HepG2 (cell line): ENCODE data around the gene BCL2L1. TPM values are rescaled to one million over a fixed set of nuclear protein-coding genes. Genes with fewer than 3 reads are reported as not detected.

Experiments
- BCLAF1 ChIP-seq: fragments of 450-650 bp; IDR thresholded peaks from 2 replicates; pipeline ENCODE4 v1.6.1; 2017; ENCODE audit warnings: mild to moderate bottlenecking
- GATAD2A ChIP-seq: IDR thresholded peaks from 2 replicates; pipeline ENCODE4 v1.6.1; 2016
- HBP1 ChIP-seq: IDR thresholded peaks from 2 replicates; pipeline ENCODE4 v1.6.1; 2016; ENCODE audit warnings: low read depth, control low read depth
- KAT7 ChIP-seq: IDR thresholded peaks from 2 replicates; pipeline ENCODE4 v1.6.1; 2018; ENCODE audit warnings: borderline replicate concordance, missing compliant biosample characterization
- LCORL ChIP-seq, 2 experiments: fragments of 450-650 bp in 1 of 2; sonication (generic) in 1 of 2; formaldehyde crosslinking in 1 of 2; IDR thresholded peaks; 2 replicates each; pipeline versions ENCODE4 v1.5.0 to v1.6.1; 2017 to 2020; ENCODE audit warnings: antibody characterized with exemption in 1 of 2, missing genetic modification reagents in 1 of 2
- MAFG ChIP-seq: sonication (generic); formaldehyde crosslinking; IDR thresholded peaks from 2 replicates; pipeline ENCODE4 v1.5.1; 2020; ENCODE audit warnings: mild to moderate bottlenecking, missing genetic modification reagents
- MED13 ChIP-seq: sonication (generic); formaldehyde crosslinking; IDR thresholded peaks from 2 replicates; pipeline ENCODE4 v1.5.0; 2020; ENCODE audit warnings: missing genetic modification reagents
- NBN ChIP-seq: fragments of 450-650 bp; conservative IDR thresholded peaks from 2 replicates; pipeline ENCODE4 v1.6.1; 2017
- RARA ChIP-seq: IDR thresholded peaks from 2 replicates; pipeline ENCODE4 v1.6.1; 2016; ENCODE audit warnings: missing genetic modification reagents, missing compliant biosample characterization
- RBFOX2 ChIP-seq: fragments of 200-400 bp; formaldehyde crosslinking; IDR thresholded peaks from 2 replicates; pipeline ENCODE4 v1.6.1; 2017; ENCODE audit warnings: low read depth, mild to moderate bottlenecking, low read length
- SNAI1 ChIP-seq: sonication (generic); formaldehyde crosslinking; IDR thresholded peaks from 2 replicates; pipeline ENCODE4 v1.5.0; 2020; ENCODE audit warnings: mild to moderate bottlenecking, missing genetic modification reagents, borderline replicate concordance
- SOX13 ChIP-seq, 3 experiments: fragments of 450-650 bp in 1 of 3; sonication (generic) in 1 of 3; formaldehyde crosslinking in 1 of 3; IDR thresholded peaks in 2 of 3; conservative IDR thresholded peaks in 1 of 3; 2 replicates each; pipeline versions ENCODE4 v1.5.0 to v1.6.1; 2016 to 2020; ENCODE audit warnings: antibody characterized with exemption in 1 of 3, mild to moderate bottlenecking in 1 of 3, missing compliant biosample characterization in 1 of 3, missing genetic modification reagents in 1 of 3, moderate library complexity in 1 of 3
- SRSF1 ChIP-seq: fragments of 200-400 bp; formaldehyde crosslinking; optimal IDR thresholded peaks from 2 replicates; pipeline ENCODE3; 2017; ENCODE audit warnings: mild to moderate bottlenecking, low read depth, low read length, moderate library complexity
- STAG1 ChIP-seq: sonication (generic); formaldehyde crosslinking; IDR thresholded peaks from 2 replicates; pipeline ENCODE4 v1.4.0; 2020; ENCODE audit warnings: missing genetic modification reagents
- THAP11 ChIP-seq: IDR thresholded peaks from 2 replicates; pipeline ENCODE4 v1.6.1; 2016; ENCODE audit warnings: missing biosample characterization, missing genetic modification reagents
- USF2 ChIP-seq, 2 experiments: sonication (generic) in 1 of 2; formaldehyde crosslinking in 1 of 2; IDR thresholded peaks; 2 replicates each; pipeline versions ENCODE4 v1.5.1 to v1.6.1; 2011 to 2020; ENCODE audit warnings: borderline replicate concordance in 1 of 2, low read depth in 1 of 2, low read length in 1 of 2, mild to moderate bottlenecking in 1 of 2, missing genetic modification reagents in 1 of 2, moderate library complexity in 1 of 2
- ZFP1 ChIP-seq: IDR thresholded peaks from 2 replicates; pipeline ENCODE4 v1.6.1; 2016
- ZFP90 ChIP-seq: sonication (generic); formaldehyde crosslinking; IDR thresholded peaks from 2 replicates; pipeline ENCODE4 v1.8.0; 2022; ENCODE audit warnings: missing genetic modification reagents, mild to moderate bottlenecking, inconsistent platforms, borderline replicate concordance
- ZNF10 ChIP-seq: sonication (generic); formaldehyde crosslinking; IDR thresholded peaks from 2 replicates; pipeline ENCODE4 v1.4.0; 2020; ENCODE audit warnings: mild to moderate bottlenecking, low read depth, missing genetic modification reagents, borderline replicate concordance
- ZNF101 ChIP-seq: sonication (generic); formaldehyde crosslinking; IDR thresholded peaks from 2 replicates; pipeline ENCODE4 v1.4.0; 2020; ENCODE audit warnings: mild to moderate bottlenecking, low read depth, missing genetic modification reagents, borderline replicate concordance
- ZNF12 ChIP-seq: sonication (generic); formaldehyde crosslinking; IDR thresholded peaks from 2 replicates; pipeline ENCODE4 v1.5.0; 2020; ENCODE audit warnings: missing genetic modification reagents
- polyA plus RNA-seq, 8 experiments: library from polyadenylated mRNA; depleted of rRNA in 3 of 8; stranded (reverse) in 7 of 8; unstranded in 1 of 8; fragments of >200 nt; fragmentation: Illumina TruSeq in 4 of 8; extraction: Trizol in 4 of 8; gene quantifications; 2 replicates each; pipeline versions ENCODE4 v1.2.1 to v1.2.3, GENCODE V29; 2011 to 2016; ENCODE audit warnings: low read depth in 4 of 8, missing spikeins in 1 of 8, mixed read lengths in 1 of 8; ENCODE audit not compliant: insufficient read depth in 1 of 8
- total RNA-seq, 5 experiments: library from RNA; depleted of rRNA; stranded (reverse); fragments of >200 nt; fragmentation: Illumina TruSeq; extraction: Trizol; gene quantifications; 2 replicates each; pipeline ENCODE4 v1.2.3, GENCODE V29; 2016; ENCODE audit warnings: low read depth in 1 of 5

Gene BCL2L1
- total and polyA plus RNA-seq, 2 of the 13 experiments (the other 11 are each of a cell fraction or from before 2014, with no cell fraction given) = 164 to 258 TPM

GRCh38 chr20:31719644-31720485, 2.8 kb downstream of the BCL2L1 start (continued):
- TF ChIP-seq STAG1 (CRISPR knock-in tag) = peak; percentile 19; the same call in 1 of the 2 replicates
- TF ChIP-seq SNAI1 (CRISPR knock-in tag) = peak; percentile 52; the same call in 1 of the 2 replicates
- TF ChIP-seq USF2 (IDR thresholded peaks at IDR 0.05; ENCODE audit: low read depth, low read length) = no peak
- no peak; the same call in 1 of the 2 replicates for TF ChIP-seq USF2 (CRISPR knock-in tag; IDR thresholded peaks at IDR 0.05; ENCODE audit: borderline replicate concordance)
- TF ChIP-seq MAFG = no peak
- TF ChIP-seq RBFOX2 = peak; percentile 45
- peak; percentile 99 for TF ChIP-seq RARA
- TF ChIP-seq ZNF10 (CRISPR knock-in tag) = no peak
- no peak; the same call in 1 of the 2 replicates for TF ChIP-seq HBP1
- TF ChIP-seq ZNF12 (CRISPR knock-in tag) = peak; percentile 20; the same call in 1 of the 2 replicates
- TF ChIP-seq BCLAF1 = no peak
- peak; percentile 72 for TF ChIP-seq SOX13 (IDR thresholded peaks at IDR 0.05)
- peak; percentile 47 to 96; a peak in 3 of 4 replicates for TF ChIP-seq SOX13 (CRISPR knock-in tag; conservative IDR thresholded peaks at IDR 0.05 in 1 of 2, IDR thresholded peaks at IDR 0.05 in 1 of 2)
- TF ChIP-seq ZFP1 (CRISPR knock-in tag) = peak; percentile 90; the same call in 1 of the 2 replicates
- TF ChIP-seq THAP11 (CRISPR knock-in tag) = peak; percentile 77
- TF ChIP-seq MED13 (CRISPR knock-in tag) = peak; percentile 99
- TF ChIP-seq SRSF1 = no peak
- TF ChIP-seq NBN = no peak
- TF ChIP-seq ZFP90 (CRISPR knock-in tag) = peak; percentile 95
- no peak; the same call in 1 of the 2 replicates for TF ChIP-seq KAT7 (CRISPR knock-in tag)
- peak; percentile 98 for TF ChIP-seq GATAD2A (CRISPR knock-in tag)
- no peak for TF ChIP-seq ZNF101
- peak; percentile 61 for TF ChIP-seq LCORL (IDR thresholded peaks at IDR 0.05)
- TF ChIP-seq LCORL (CRISPR knock-in tag; IDR thresholded peaks at IDR 0.05) = peak; percentile 92
